Neural cell (in vitro differentiated cells): Measurements from ENCODE around the gene REPS2. TPM values are rescaled to one million over a fixed set of nuclear protein-coding genes. Genes with fewer than 3 reads are reported as not detected.

Source experiments
- H2AFZ ChIP-seq: fragments of 200-600, 300-800 bp; sonication (generic), shearing (Covaris generic); 2 replicates; pipeline ENCODE4 v1.6.0; 2014; ENCODE audit warnings: low read depth, mild to moderate bottlenecking, antibody characterized with exemption, low read length, moderate library complexity
- H3F3A ChIP-seq: fragments of 200-600 bp; shearing (Covaris generic); 2 replicates; pipeline ENCODE4 v1.6.1; 2016; ENCODE audit warnings: mild to moderate bottlenecking, moderate library complexity, mixed read lengths, antibody characterized with exemption, low read length; ENCODE audit not compliant: insufficient read depth, poor library complexity, severe bottlenecking
- H3K27ac ChIP-seq: fragments of 200-600, 300-800 bp; sonication (generic), shearing (Covaris generic); 2 replicates; pipeline ENCODE4 v1.5.1; 2014; ENCODE audit warnings: mild to moderate bottlenecking, low read length, moderate library complexity
- H3K27me3 ChIP-seq: fragments of 300-800, 200-600 bp; sonication (generic), shearing (Covaris generic); 2 replicates; pipeline ENCODE4 v1.6.0; 2014; ENCODE audit warnings: mild to moderate bottlenecking, low read depth, low read length, moderate library complexity; ENCODE audit not compliant: insufficient read depth
- H3K36me3 ChIP-seq: fragments of 300-800, 200-600 bp; sonication (generic), shearing (Covaris generic); 2 replicates; pipeline ENCODE4 v1.5.1; 2014; ENCODE audit warnings: mild to moderate bottlenecking, antibody characterized with exemption, low read length, moderate library complexity; ENCODE audit not compliant: insufficient read depth
- H3K4me2 ChIP-seq: fragments of 300-800, 200-600 bp; sonication (generic), shearing (Covaris generic); 2 replicates; pipeline ENCODE4 v1.6.0; 2014; ENCODE audit warnings: mild to moderate bottlenecking, low read length
- H3K4me3 ChIP-seq: fragments of 300-800, 200-600 bp; sonication (generic), shearing (Covaris generic); 2 replicates; pipeline ENCODE4 v1.5.1; 2014; ENCODE audit warnings: mild to moderate bottlenecking, low read length, moderate library complexity
- H3K79me2 ChIP-seq: fragments of 200-600 bp; shearing (Covaris generic); replicated peaks from 2 replicates; pipeline ENCODE4 v1.6.0; 2014; ENCODE audit warnings: mild to moderate bottlenecking, low read length, moderate library complexity; ENCODE audit not compliant: insufficient read depth
- H3K9ac ChIP-seq: fragments of 300-800, 200-600 bp; sonication (generic), shearing (Covaris generic); 2 replicates; pipeline ENCODE4 v1.6.1; 2016; ENCODE audit warnings: mild to moderate bottlenecking, low read length, mixed read lengths
- H3K9me2 ChIP-seq: fragments of 200-600 bp; shearing (Covaris generic); 2 replicates; pipeline ENCODE4 v1.6.1; 2016; ENCODE audit warnings: mild to moderate bottlenecking, low read length, mixed read lengths; ENCODE audit not compliant: insufficient read depth
- H3K9me3 ChIP-seq: fragments of 200-600, 300-800 bp; sonication (generic), shearing (Covaris generic); 2 replicates; pipeline ENCODE4 v1.6.1; 2016; ENCODE audit warnings: mild to moderate bottlenecking, mixed run types, low read length, moderate library complexity, mixed read lengths
- H4K20me1 ChIP-seq: fragments of 200-600 bp; shearing (Covaris generic); 2 replicates; pipeline ENCODE4 v1.6.1; 2016; ENCODE audit warnings: mild to moderate bottlenecking, mixed run types; ENCODE audit not compliant: insufficient read depth
- CTCF ChIP-seq: fragments of 450-650 bp; IDR thresholded peaks from 2 replicates; pipeline ENCODE4 v1.5.1; 2014; ENCODE audit warnings: antibody characterized with exemption, mild to moderate bottlenecking, moderate library complexity; ENCODE audit not compliant: poor library complexity, severe bottlenecking
- EP300 ChIP-seq: fragments of 450-650 bp; conservative IDR thresholded peaks from 2 replicates; pipeline ENCODE4 v1.6.1; 2014; ENCODE audit warnings: antibody characterized with exemption, mild to moderate bottlenecking, moderate library complexity; ENCODE audit not compliant: poor library complexity, severe bottlenecking
- EZH2 ChIP-seq: fragments of 200-600, 300-800 bp; shearing (Covaris generic), sonication (generic); IDR thresholded peaks from 2 replicates; pipeline ENCODE4 v1.6.1; 2014; ENCODE audit warnings: antibody characterized with exemption, low read length, borderline replicate concordance, mild to moderate bottlenecking; ENCODE audit not compliant: insufficient read depth, poor library complexity, severe bottlenecking
- MXI1 ChIP-seq: fragments of 450-650 bp; conservative IDR thresholded peaks from 2 replicates; pipeline ENCODE4 v1.6.1; 2014; ENCODE audit warnings: antibody characterized with exemption, mild to moderate bottlenecking; ENCODE audit not compliant: poor library complexity, severe bottlenecking
- POLR2AphosphoS5 ChIP-seq: IDR thresholded peaks from 2 replicates; pipeline ENCODE4 v1.6.1; 2012
- RAD21 ChIP-seq: fragments of 450-650 bp; conservative IDR thresholded peaks from 2 replicates; pipeline ENCODE4 v1.6.1; 2014; ENCODE audit warnings: antibody characterized with exemption, mild to moderate bottlenecking, moderate library complexity
- REST ChIP-seq: IDR thresholded peaks from 2 replicates; pipeline ENCODE4 v1.6.1; 2012; ENCODE audit warnings: borderline replicate concordance
- SMC3 ChIP-seq: fragments of 450-650 bp; conservative IDR thresholded peaks from 2 replicates; pipeline ENCODE4 v1.6.1; 2014; ENCODE audit warnings: antibody characterized with exemption, mild to moderate bottlenecking, moderate library complexity; ENCODE audit not compliant: poor library complexity
- TAF1 ChIP-seq: IDR thresholded peaks from 2 replicates; pipeline ENCODE4 v1.6.1; 2012; ENCODE audit warnings: low read depth
- polyA plus RNA-seq: library from polyadenylated mRNA; depleted of rRNA; stranded (reverse); fragments of >200 nt; gene quantifications from 2 replicates; pipeline ENCODE4 v1.2.3, GENCODE V29; 2014

REPS2 gene
- polyA plus RNA-seq, 1 donor from 2014 or later = 15.1 TPM

- Histone ChIP-seq H3K9me3 (no peaks in the 10 kb centered on the region), H2AFZ (no peak overlapping the region), H3K36me3 (no peaks in the 10 kb centered on the region), H3K9me2 (no peaks in the 10 kb centered on the region), H3K27ac (no peak overlapping the region), H3K4me2 (no peak overlapping the region), H3K79me2 (no peaks in the 10 kb centered on the region), H3K4me3 (no peak overlapping the region), H3K9ac (no peak overlapping the region), H4K20me1 (no peaks in the 10 kb centered on the region), H3F3A (no peaks in the 10 kb centered on the region), H3K27me3 (no peaks in the 10 kb centered on the region)
- TF ChIP-seq SMC3 = no peak
- no peak for TF ChIP-seq EP300
- TF ChIP-seq TAF1 = no peak
- TF ChIP-seq CTCF = no peak
- TF ChIP-seq EZH2 = no peak
- no peak for TF ChIP-seq REST
- no peak for TF ChIP-seq POLR2AphosphoS5
- no peak for TF ChIP-seq RAD21
- TF ChIP-seq MXI1 = no peak
Observed at GRCh38 chrX:17033225-17033624, 86.8 kb downstream of the REPS2 start.

- H3F3A ChIP-seq = no peaks in the 10 kb centered on the region
- H2AFZ ChIP-seq = no peak overlapping the region
- H4K20me1 ChIP-seq = no peaks in the 10 kb centered on the region
- H3K9ac ChIP-seq = no peak overlapping the region
- H3K4me3 ChIP-seq = no peak overlapping the region
- H3K79me2 ChIP-seq = no peaks in the 10 kb centered on the region
- H3K27me3 ChIP-seq = no peaks in the 10 kb centered on the region
- H3K27ac ChIP-seq = no peak overlapping the region
- no peaks in the 10 kb centered on the region for H3K36me3 ChIP-seq
- no peaks in the 10 kb centered on the region for H3K9me2 ChIP-seq
- no peaks in the 10 kb centered on the region for H3K9me3 ChIP-seq
- TF ChIP-seq TAF1 (no peak), MXI1 (no peak), POLR2AphosphoS5 (no peak), EP300 (no peak), RAD21 (no peak), SMC3 (no peak), CTCF (no peak), REST (no peak)
- H3K4me2 ChIP-seq = no peak overlapping the region
Observed at GRCh38 chrX:17035111-17035510, 88.7 kb downstream of the REPS2 start.
